Activated CD4-positive, alpha-beta T cell treated with anti-CD3 and anti-CD28 coated beads for 1 hour (primary cell): ENCODE data around the gene SAMD4A.

Experiments
- DNase-seq: peaks from one replicate; pipeline ENCODE4 v3.0.0-alpha.2; 2020

Gene SAMD4A

GRCh38 chr14:54667026-54667744, 100.3 kb downstream of the SAMD4A start:
- no peak for DNase-seq

GRCh38 chr14:54667764-54668163, 100.8 kb downstream of the SAMD4A start:
- no peak for DNase-seq

- no peak for DNase-seq
Measured at GRCh38 chr14:54669721-54670561, 103.0 kb downstream of the SAMD4A start.

GRCh38 chr14:54671537-54671936, 104.6 kb downstream of the SAMD4A start:
- no peak for DNase-seq

- DNase-seq, result no peak
Measured at GRCh38 chr14:54672181-54672580, 105.3 kb downstream of the SAMD4A start.

GRCh38 chr14:54672688-54673087, 105.8 kb downstream of the SAMD4A start:
- DNase-seq, result no peak

- DNase-seq, result no peak
Measured at GRCh38 chr14:54673193-54674045, 106.5 kb downstream of the SAMD4A start.

- DNase-seq, result no peak
Measured at GRCh38 chr14:54674046-54674741, 107.3 kb downstream of the SAMD4A start.

GRCh38 chr14:54675236-54676128, 108.6 kb downstream of the SAMD4A start:
- no peak for DNase-seq

GRCh38 chr14:54676812-54677708, 110.1 kb downstream of the SAMD4A start:
- DNase-seq, result no peak

GRCh38 chr14:54680651-54681050, 113.7 kb downstream of the SAMD4A start:
- DNase-seq, result no peak

- no peak for DNase-seq
Measured at GRCh38 chr14:54681811-54682261, 114.9 kb downstream of the SAMD4A start.

- no peak for DNase-seq
Measured at GRCh38 chr14:54682578-54682977, 115.7 kb downstream of the SAMD4A start.

GRCh38 chr14:54683882-54684794, 117.2 kb downstream of the SAMD4A start:
- DNase-seq, result no peak

- DNase-seq, result no peak
Measured at GRCh38 chr14:54685286-54685845, 118.4 kb downstream of the SAMD4A start.

- DNase-seq, result no peak
Measured at GRCh38 chr14:54686219-54686870, 119.4 kb downstream of the SAMD4A start.

- no peak for DNase-seq
Measured at GRCh38 chr14:54686871-54687749, 120.2 kb downstream of the SAMD4A start.
